ENCODE data around the gene ATP6V0A4.

Gene ATP6V0A4

GRCh38 chr7:138667535-138668228 lies 130.3 kb downstream of the ATP6V0A4 start:
- Histone ChIP-seq H3K27ac (replicated peaks) (no peak overlapping the region), H3K27me3 (ENCODE audit: insufficient read depth, poor library complexity, severe bottlenecking) (no peaks in the 10 kb centered on the region), H3K4me3 (replicated peaks; ENCODE audit: insufficient read depth, low read length) (no peak overlapping the region)
- DNase-seq (ENCODE audit: low read depth in 1 of 2, low spot score in 1 of 2) = no peak
- TF ChIP-seq SPI1 (IDR thresholded peaks at IDR 0.05; ENCODE audit: borderline replicate concordance, low read depth) = no peak
- TF ChIP-seq CTCF (IDR thresholded peaks at IDR 0.05; ENCODE audit: insufficient read depth, low read length) = no peak
- no peak for TF ChIP-seq REST (IDR thresholded peaks at IDR 0.05; ENCODE audit: insufficient replicate concordance, low read depth)
- TF ChIP-seq GABPA (IDR thresholded peaks at IDR 0.05; ENCODE audit: low read depth) = no peak
- TF ChIP-seq POLR2AphosphoS5 (IDR thresholded peaks at IDR 0.05; ENCODE audit: low read depth) = no peak

- H3K27me3 ChIP-seq (ENCODE audit: insufficient read depth, poor library complexity, severe bottlenecking) = no peaks in the 10 kb centered on the region
- no peak for DNase-seq (ENCODE audit: low read depth in 1 of 2, low spot score in 1 of 2)
These were observed 131.6 kb downstream of the ATP6V0A4 start for GRCh38 chr7:138666385-138666784.

More at GRCh38 chr7:138666385-138666784, 131.6 kb downstream of the ATP6V0A4 start:
- Histone ChIP-seq H3K4me3 (replicated peaks; ENCODE audit: insufficient read depth, low read length) (no peak overlapping the region), H3K27ac (replicated peaks) (no peak overlapping the region)
- TF ChIP-seq REST (IDR thresholded peaks at IDR 0.05; ENCODE audit: insufficient replicate concordance, low read depth) = no peak
- TF ChIP-seq GABPA (IDR thresholded peaks at IDR 0.05; ENCODE audit: low read depth) = no peak
- TF ChIP-seq SPI1 (IDR thresholded peaks at IDR 0.05; ENCODE audit: borderline replicate concordance, low read depth) = no peak
- TF ChIP-seq CTCF (IDR thresholded peaks at IDR 0.05; ENCODE audit: insufficient read depth, low read length) = no peak
- TF ChIP-seq POLR2AphosphoS5 (IDR thresholded peaks at IDR 0.05; ENCODE audit: low read depth) = no peak
